Measurements from ENCODE around the gene SLC30A5.

GRCh38 chr5:69105996-69106906 is 12.4 kb downstream of the SLC30A5 start:
- TF ChIP-seq CTCF (conservative IDR thresholded peaks at IDR 0.05) (no peak), ZFX (IDR thresholded peaks at IDR 0.05) (no peak)

All from C4-2B (cell line).